ENCODE results near the gene CENPP. TPM values are rescaled to one million over a fixed set of nuclear protein-coding genes. Genes with fewer than 3 reads are reported as not detected.
A peak's percentile ranks its signal among the peaks of the same experiment; 100 is the strongest.
"Not testable (repeated sequence)": the region's sequence is repeated elsewhere in the genome, so short reads cannot be mapped to it uniquely, and the experiment has no call there.

CENPP gene
- total RNA-seq, 2 donors from 2014 or later, result 3.1 to 11.0 TPM

- H3K9me3 ChIP-seq, result no peaks in the 10 kb centered on the region
- H3K27ac ChIP-seq, result no peak overlapping the region
- no peak overlapping the region for H3K4me3 ChIP-seq
- H3K36me3 ChIP-seq, result no peaks in the 10 kb centered on the region
- TF ChIP-seq, protein P1, sequence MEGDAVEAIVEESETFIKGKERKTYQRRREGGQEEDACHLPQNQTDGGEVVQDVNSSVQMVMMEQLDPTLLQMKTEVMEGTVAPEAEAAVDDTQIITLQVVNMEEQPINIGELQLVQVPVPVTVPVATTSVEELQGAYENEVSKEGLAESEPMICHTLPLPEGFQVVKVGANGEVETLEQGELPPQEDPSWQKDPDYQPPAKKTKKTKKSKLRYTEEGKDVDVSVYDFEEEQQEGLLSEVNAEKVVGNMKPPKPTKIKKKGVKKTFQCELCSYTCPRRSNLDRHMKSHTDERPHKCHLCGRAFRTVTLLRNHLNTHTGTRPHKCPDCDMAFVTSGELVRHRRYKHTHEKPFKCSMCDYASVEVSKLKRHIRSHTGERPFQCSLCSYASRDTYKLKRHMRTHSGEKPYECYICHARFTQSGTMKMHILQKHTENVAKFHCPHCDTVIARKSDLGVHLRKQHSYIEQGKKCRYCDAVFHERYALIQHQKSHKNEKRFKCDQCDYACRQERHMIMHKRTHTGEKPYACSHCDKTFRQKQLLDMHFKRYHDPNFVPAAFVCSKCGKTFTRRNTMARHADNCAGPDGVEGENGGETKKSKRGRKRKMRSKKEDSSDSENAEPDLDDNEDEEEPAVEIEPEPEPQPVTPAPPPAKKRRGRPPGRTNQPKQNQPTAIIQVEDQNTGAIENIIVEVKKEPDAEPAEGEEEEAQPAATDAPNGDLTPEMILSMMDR (IDR thresholded peaks at IDR 0.05), result no peak
- no peaks in the 10 kb centered on the region for H3K27me3 ChIP-seq
- no peaks in the 10 kb centered on the region for H3K4me1 ChIP-seq
- H3K9ac ChIP-seq (ENCODE audit: low read depth in 2 of 2, low read length in 2 of 2), result no peak overlapping the region
- intact Hi-C loops (cut with DNase I), result no loop called here
- DNase-seq, result no peak
Measured at GRCh38 chr9:92561374-92562330, 235.9 kb downstream of the CENPP start.

- no peaks in the 10 kb centered on the region for H3K4me1 ChIP-seq
- DNase-seq, result peak; percentile 45
- H3K4me3 ChIP-seq, result no peak overlapping the region
- H3K27me3 ChIP-seq, result no peaks in the 10 kb centered on the region
- H3K36me3 ChIP-seq, result no peaks in the 10 kb centered on the region
- H3K9me3 ChIP-seq, result no peaks in the 10 kb centered on the region
- H3K27ac ChIP-seq, result peak overlapping the region; percentile 3
- peak overlapping the region in 1 of 2 donors; percentile 12 for H3K9ac ChIP-seq (ENCODE audit: low read depth in 2 of 2, low read length in 2 of 2)
- intact Hi-C loops (cut with DNase I), result no loop called here
- TF ChIP-seq, protein P1 (IDR thresholded peaks at IDR 0.05), result no peak
Measured at GRCh38 chr9:92562461-92562967, 236.8 kb downstream of the CENPP start.

DNA sequence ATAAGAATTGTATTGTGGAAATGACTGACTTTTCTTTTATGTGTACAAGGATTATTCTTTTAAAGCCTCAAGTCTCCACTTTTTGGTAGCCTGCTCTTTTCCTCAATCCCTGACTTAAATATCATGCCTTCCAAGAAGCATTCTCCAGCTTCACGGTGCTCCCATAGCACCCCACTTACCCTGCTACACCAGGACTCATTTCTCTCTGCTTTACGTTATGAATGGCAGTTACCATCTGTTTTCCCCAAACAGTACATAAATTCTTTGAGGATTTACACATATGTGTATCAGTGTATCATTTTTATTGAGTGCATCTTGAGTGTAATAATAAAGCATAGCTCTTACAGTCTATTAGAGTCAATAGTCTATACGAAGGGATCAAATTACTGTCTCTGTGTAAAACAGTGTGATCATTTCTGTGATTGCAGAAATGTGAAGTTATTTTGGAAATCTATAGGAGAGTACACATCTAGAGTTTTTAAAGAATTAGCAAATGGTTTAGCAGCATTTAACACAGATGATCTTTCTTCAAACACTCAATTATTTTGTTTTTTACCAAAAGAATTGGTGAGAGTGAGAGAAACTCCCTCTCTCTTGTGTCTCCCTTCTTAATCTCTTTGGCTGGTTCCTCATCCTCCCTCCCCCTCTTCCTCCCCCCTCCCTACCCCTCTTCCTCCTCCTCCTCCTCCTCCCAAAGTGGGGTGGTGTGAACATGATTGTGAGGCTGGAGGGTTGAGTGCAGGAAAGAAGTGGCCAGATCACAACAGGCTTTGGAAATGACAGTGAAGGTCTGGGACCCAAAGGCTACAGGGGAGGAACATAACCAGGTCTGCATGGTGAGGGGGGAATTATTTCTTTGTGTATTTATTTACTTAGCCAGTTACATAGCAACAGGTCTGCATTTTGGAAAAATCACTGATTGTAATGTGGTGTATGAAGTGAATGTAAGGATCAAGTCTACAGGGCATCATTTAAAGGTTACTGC is 237.7 kb downstream of the CENPP start:
- no peak overlapping the region for H3K4me3 ChIP-seq
- intact Hi-C loops (cut with DNase I), result no loop called here
- H3K9ac ChIP-seq (ENCODE audit: low read depth in 2 of 2, low read length in 2 of 2), result no peak overlapping the region
- no peaks in the 10 kb centered on the region for H3K4me1 ChIP-seq
- H3K9me3 ChIP-seq, result no peaks in the 10 kb centered on the region
- no peak for DNase-seq
- H3K27ac ChIP-seq, result peak overlapping the region; percentile 3
- H3K27me3 ChIP-seq, result no peaks in the 10 kb centered on the region
- TF ChIP-seq, protein P1 (IDR thresholded peaks at IDR 0.05), result no peak
- H3K36me3 ChIP-seq, result no peaks in the 10 kb centered on the region

DNA sequence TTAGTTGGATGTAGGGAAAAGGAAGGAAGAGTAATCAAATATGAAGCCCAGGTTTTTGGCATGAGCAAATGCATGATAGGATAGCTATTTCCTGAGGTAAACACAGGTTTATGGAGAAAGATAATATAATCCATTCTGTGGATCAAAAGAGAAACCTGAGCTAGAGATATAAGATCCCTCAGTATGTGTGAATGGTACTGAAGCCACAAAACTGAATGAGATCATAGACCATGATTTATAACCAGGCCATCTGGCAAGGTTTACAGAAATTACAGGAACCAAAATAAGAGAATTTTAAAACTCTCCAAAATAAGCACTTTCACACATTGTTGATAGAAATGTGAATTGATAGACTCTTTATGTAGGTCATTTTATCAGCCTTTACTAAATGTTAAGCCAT is 238.8 kb downstream of the CENPP start:
- no peak for DNase-seq
- intact Hi-C loops (cut with DNase I), result no loop called here
- Histone ChIP-seq H3K36me3 (no peaks in the 10 kb centered on the region), H3K9ac (ENCODE audit: low read depth in 2 of 2, low read length in 2 of 2) (no peak overlapping the region), H3K4me3 (no peak overlapping the region), H3K27ac (no peak overlapping the region), H3K27me3 (no peaks in the 10 kb centered on the region), H3K4me1 (no peaks in the 10 kb centered on the region), H3K9me3 (no peaks in the 10 kb centered on the region)
- TF ChIP-seq, protein P1 (IDR thresholded peaks at IDR 0.05), result no peak

GRCh38 chr9:92564982-92565381 is 239.2 kb downstream of the CENPP start:
- Histone ChIP-seq H3K27ac (no peak overlapping the region), H3K9me3 (no peaks in the 10 kb centered on the region), H3K4me3 (no peak overlapping the region), H3K4me1 (no peaks in the 10 kb centered on the region), H3K36me3 (no peaks in the 10 kb centered on the region), H3K27me3 (no peaks in the 10 kb centered on the region), H3K9ac (ENCODE audit: low read depth in 2 of 2, low read length in 2 of 2) (no peak overlapping the region)
- DNase-seq, result no peak
- intact Hi-C loops (cut with DNase I), result no loop called here
- TF ChIP-seq, protein P1 (IDR thresholded peaks at IDR 0.05), result no peak

- H3K9me3 ChIP-seq; H3K36me3 ChIP-seq; H3K4me3 ChIP-seq; intact Hi-C loops (cut with DNase I); H3K9ac ChIP-seq (ENCODE audit: low read depth in 2 of 2, low read length in 2 of 2); H3K4me1 ChIP-seq; DNase-seq; H3K27ac ChIP-seq; H3K27me3 ChIP-seq: not testable (repeated sequence)
Measured at GRCh38 chr9:92571871-92572270, 246.1 kb downstream of the CENPP start.

GRCh38 chr9:92573612-92574011 is 247.9 kb downstream of the CENPP start:
- intact Hi-C loops (cut with DNase I); H3K9ac ChIP-seq (ENCODE audit: low read depth in 2 of 2, low read length in 2 of 2); H3K27ac ChIP-seq; H3K4me3 ChIP-seq; DNase-seq; H3K4me1 ChIP-seq; H3K36me3 ChIP-seq; H3K27me3 ChIP-seq; H3K9me3 ChIP-seq: not testable (repeated sequence)
